NT2/D1 (cell line): ENCODE data around the gene LARGE1.

ENCODE experiments used
- SUZ12 ChIP-seq: IDR thresholded peaks from 2 replicates; pipeline ENCODE4 v1.6.1; 2011; ENCODE audit not compliant: insufficient read length, insufficient read depth; ENCODE audit errors: extremely low read depth
- YY1 ChIP-seq: IDR thresholded peaks from 2 replicates; pipeline ENCODE4 v1.6.1; 2011; ENCODE audit not compliant: insufficient read length, insufficient read depth
- ZNF274 ChIP-seq: IDR thresholded peaks from 2 replicates; pipeline ENCODE4 v1.6.1; 2011; ENCODE audit warnings: mild to moderate bottlenecking, low read depth, low read length

DNA sequence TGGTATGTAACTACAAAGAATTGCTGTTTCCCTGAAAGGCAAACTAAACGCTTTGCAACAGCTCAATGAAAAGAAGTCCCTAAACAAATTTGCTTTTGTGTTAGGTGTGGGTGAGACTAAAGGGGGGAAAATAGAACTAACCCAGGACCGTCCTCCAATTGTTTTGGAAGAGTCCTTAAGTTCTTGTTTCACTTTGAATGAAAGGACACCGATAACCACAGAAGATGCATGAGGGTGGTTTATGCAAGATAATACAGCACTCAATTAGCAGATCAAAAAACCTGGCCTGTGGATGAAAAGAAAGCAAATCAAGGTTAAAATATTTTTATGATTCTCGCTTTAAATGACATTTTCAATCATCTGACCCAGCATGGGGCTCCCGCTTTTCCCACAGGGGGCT lies 557.6 kb downstream of the LARGE1 start:
- TF ChIP-seq ZNF274, result no peak
- no peak for TF ChIP-seq YY1
- TF ChIP-seq SUZ12, result no peak
